ENCODE results near the gene MXD3. TPM values are rescaled to one million over a fixed set of nuclear protein-coding genes. Genes with fewer than 3 reads are reported as not detected.

MXD3 gene
- total RNA-seq, 1 donor from 2014 or later, result 18.4 TPM

DNA sequence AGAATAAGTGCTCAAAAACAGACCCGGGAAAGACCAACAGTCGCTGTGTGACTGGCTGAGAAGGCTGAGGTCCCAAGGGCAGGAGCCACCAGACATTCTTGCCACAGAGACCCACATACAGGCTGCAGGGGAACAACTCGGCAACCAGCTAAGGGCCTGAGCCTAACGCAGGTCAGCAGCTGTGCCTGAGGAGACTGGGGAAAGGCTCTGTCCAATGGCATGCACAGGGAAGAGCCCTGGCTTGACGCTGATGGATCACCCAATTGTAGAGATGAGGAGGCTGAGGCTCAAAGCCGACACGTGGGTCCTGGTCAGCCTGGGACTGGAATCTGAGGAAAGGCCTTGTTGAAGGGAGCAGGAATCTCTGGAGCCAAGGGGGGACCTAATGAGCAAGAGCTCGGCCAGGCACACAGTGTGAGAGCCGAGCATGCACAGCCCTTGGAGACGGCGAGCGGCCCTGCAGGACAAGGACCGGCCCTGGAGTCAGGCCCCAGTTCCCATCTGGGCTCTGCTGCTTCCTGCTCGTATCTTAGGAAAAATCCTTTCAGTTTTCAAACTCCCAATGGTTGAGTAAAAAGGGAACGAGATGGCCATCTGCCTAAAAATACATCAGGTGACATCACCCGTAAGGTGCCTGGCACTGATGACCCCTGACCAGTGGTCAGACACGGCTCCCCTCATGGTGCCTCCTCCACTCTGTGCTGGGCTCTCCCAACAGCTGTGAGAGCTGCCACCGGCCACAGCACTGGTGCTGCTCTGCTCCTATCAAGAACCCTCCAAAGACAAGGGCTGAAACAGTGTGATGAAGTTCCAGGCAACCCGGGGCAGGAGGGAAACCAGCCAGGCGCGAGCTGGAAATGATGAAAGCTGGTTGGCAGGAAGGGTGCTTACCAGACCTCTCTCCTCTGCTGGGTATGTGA is 23.3 kb upstream of the MXD3 start:
- Mint-ChIP-seq H3K4me1 (no peaks in the 10 kb centered on the region), H3K27me3 (ENCODE audit: low read depth) (no peaks in the 10 kb centered on the region), H3K27ac (no peak overlapping the region), H3K9me3 (no peaks in the 10 kb centered on the region), H3K36me3 (peaks cover 32% of the 10 kb centered on the region), H3K4me3 (no peak overlapping the region)
- no peak for TF ChIP-seq CTCF (IDR thresholded peaks at IDR 0.05; ENCODE audit: unreplicated experiment)
- DNase-seq (ENCODE audit: low spot score in 2 of 2, unreplicated experiment in 2 of 2), result no peak

- TF ChIP-seq CTCF (IDR thresholded peaks at IDR 0.05; ENCODE audit: unreplicated experiment), result no peak
- no peak for DNase-seq (ENCODE audit: low spot score in 2 of 2, unreplicated experiment in 2 of 2)
- H3K4me1 Mint-ChIP-seq, result no peaks in the 10 kb centered on the region
- H3K4me3 Mint-ChIP-seq, result no peak overlapping the region
- peaks cover 29% of the 10 kb centered on the region for H3K36me3 Mint-ChIP-seq
- H3K27me3 Mint-ChIP-seq (ENCODE audit: low read depth), result no peaks in the 10 kb centered on the region
- no peak overlapping the region for H3K27ac Mint-ChIP-seq
- no peaks in the 10 kb centered on the region for H3K9me3 Mint-ChIP-seq
These were observed 22.5 kb upstream of the MXD3 start for GRCh38 chr5:177334155-177334551.

DNA sequence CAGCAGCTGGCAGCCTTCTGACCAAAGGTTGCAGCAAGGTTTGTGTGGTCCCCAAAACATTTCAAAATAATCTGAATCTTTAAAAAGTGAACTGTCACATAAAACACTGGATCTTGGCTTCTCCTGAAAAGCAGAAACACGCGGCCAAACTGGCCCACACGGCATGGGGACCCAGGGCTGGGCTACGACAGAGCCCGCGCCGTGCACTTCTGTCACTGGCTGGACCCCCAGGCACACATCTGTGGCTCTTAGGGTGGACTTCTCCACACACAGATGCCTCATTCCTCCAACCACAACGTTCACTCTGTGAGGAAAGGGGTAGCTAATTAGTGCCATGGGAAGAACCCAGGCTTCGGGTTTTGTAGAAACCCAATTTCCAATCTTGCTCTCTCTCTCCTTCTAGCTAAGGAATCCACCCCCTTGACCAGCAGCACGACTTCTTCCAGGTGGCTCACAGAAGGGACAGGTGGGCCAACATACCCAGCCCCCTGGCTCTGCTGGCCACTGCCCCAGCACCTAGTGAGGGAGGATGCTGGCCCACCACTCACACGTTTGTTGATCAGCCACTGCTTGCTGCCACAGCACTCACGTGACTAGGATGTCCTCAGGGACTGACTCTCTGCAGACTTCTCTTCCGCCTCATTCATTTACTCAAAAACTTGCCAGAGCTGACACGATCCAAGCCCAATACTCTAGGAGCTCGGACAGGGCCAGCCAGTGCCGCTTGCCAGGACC is 21.9 kb upstream of the MXD3 start:
- H3K4me1 Mint-ChIP-seq, result no peaks in the 10 kb centered on the region
- no peak for TF ChIP-seq CTCF (IDR thresholded peaks at IDR 0.05; ENCODE audit: unreplicated experiment)
- no peaks in the 10 kb centered on the region for H3K27me3 Mint-ChIP-seq (ENCODE audit: low read depth)
- H3K27ac Mint-ChIP-seq, result no peak overlapping the region
- peaks cover 29% of the 10 kb centered on the region for H3K36me3 Mint-ChIP-seq
- no peak overlapping the region for H3K4me3 Mint-ChIP-seq
- no peak for DNase-seq (ENCODE audit: low spot score in 2 of 2, unreplicated experiment in 2 of 2)
- no peaks in the 10 kb centered on the region for H3K9me3 Mint-ChIP-seq

DNA sequence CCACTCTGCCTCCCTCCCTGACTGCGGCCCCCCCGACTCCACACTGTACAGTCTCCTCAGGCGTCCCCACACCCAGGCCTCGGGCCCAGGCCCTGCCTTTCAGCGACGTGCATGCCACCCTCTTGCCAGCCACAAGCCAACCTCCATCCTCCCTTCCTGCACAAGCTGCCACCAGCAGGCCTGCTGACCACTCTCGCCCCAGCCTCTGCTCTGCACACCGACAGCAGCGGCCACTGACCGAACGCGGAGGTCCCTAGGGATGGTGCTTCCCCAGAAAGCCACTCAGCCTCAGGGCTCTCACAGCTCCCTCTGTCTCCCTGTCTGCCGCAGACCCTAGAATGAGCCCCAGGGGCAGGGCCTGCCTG is 21.2 kb upstream of the MXD3 start:
- no peaks in the 10 kb centered on the region for H3K9me3 Mint-ChIP-seq
- no peak for DNase-seq (ENCODE audit: low spot score in 2 of 2, unreplicated experiment in 2 of 2)
- TF ChIP-seq CTCF (IDR thresholded peaks at IDR 0.05; ENCODE audit: unreplicated experiment), result no peak
- no peak overlapping the region for H3K27ac Mint-ChIP-seq
- peaks cover 29% of the 10 kb centered on the region for H3K36me3 Mint-ChIP-seq
- no peaks in the 10 kb centered on the region for H3K27me3 Mint-ChIP-seq (ENCODE audit: low read depth)
- H3K4me1 Mint-ChIP-seq, result no peaks in the 10 kb centered on the region
- H3K4me3 Mint-ChIP-seq, result no peak overlapping the region

DNA sequence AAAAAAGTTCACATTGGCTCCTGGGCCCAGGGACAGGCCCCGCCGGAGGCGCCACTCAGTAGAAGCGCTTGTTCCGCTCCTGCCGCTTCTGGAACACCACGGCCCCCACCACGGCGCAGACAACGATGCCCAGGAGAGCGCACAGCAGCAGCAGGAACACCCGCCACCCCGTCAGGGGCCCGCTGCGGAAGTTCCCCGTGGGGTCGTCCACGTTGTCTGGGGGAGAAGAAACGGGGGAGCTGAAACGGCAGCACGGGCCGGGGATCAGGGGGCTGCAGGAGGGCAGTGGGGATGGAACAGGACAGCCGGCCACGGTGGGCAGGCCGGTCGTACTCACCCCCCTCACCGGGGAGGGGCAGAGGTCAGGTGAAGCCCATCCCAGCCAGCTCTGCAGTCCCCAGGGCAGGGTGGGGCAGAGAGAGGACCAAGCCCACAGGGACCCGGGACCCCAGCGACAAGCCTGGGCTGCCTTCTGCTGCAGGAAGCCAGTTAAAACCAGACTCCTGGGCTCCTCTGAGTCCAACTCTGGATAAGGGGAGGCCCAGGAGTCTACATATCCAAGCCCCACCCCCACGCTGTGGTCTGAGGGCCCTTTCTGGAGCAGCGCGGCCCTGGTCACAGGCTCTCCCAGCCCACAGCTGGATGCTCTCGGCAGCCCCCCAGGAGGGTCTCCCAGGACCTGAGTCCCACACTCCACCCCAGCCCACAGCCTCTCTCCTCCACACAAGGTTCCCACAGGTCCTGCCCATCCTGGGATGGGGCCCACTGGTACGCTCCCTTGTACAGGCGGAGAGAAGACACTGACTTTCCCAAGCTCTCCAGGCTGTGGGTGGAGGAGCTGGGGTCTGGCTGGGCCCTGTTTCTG is 20.6 kb upstream of the MXD3 start:
- Mint-ChIP-seq H3K4me3 (no peak overlapping the region), H3K36me3 (peaks cover 29% of the 10 kb centered on the region), H3K27me3 (ENCODE audit: low read depth) (no peaks in the 10 kb centered on the region)

More for the DNA sequence above, 20.6 kb upstream of the MXD3 start:
- Mint-ChIP-seq H3K9me3 (no peaks in the 10 kb centered on the region), H3K27ac (no peak overlapping the region), H3K4me1 (no peaks in the 10 kb centered on the region)
- no peak for DNase-seq (ENCODE audit: low spot score in 2 of 2, unreplicated experiment in 2 of 2)
- TF ChIP-seq CTCF (IDR thresholded peaks at IDR 0.05; ENCODE audit: unreplicated experiment), result no peak

Measured in mesothelial cell of epicardium (in vitro differentiated cells).